ENCODE results near the gene KIF15.
"Not testable (repeated sequence)": the region's sequence is repeated elsewhere in the genome, so short reads cannot be mapped to it uniquely, and the experiment has no call there.

KIF15 gene

DNA sequence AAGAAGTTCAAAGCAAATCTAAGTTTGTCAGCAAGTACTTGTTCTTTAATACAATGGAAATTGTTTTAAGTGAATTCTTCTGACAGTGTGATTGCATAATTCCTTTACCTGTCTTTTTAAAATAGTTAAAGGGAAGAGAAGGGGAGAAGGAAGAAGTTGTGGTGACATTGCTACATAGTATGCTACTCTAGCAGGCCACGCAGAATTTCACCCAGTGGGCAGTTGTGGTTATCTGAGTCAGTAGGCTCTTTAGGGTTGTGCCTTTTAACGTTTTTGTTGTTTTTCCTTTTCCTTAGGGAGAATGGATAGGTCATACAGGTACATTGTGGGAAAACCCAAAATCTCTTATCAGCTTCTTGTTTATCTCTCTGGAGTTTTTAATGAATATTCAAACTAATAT, 40.4 kb downstream of the KIF15 start:
- Mint-ChIP-seq H3K9me3 (no peaks in the 10 kb centered on the region), H3K4me1 (ENCODE audit: low read depth) (no peaks in the 10 kb centered on the region), H3K36me3 (ENCODE audit: low read depth) (peaks cover 68% of the 10 kb centered on the region), H3K27ac (no peak overlapping the region), H3K27me3 (no peaks in the 10 kb centered on the region), H3K4me3 (no peak overlapping the region)

DNA sequence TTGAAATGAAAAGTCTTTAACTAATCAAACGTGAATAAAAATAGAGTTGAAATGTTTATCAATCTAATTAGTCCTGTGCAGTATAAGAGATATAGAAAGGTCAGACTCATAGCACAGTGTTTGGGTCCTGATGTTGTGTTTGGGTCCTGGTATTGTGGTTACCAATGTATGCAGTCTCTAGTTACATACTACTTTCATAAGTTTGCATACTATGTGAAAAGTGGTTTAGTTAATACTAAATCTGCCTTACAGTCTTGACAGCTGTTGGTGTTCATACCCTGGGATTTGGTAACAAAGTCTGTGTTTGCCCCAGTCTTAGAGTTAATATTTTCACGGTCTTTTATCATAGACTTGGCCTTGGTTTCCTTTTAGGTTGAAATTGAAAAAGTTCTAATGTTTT, 41.7 kb downstream of the KIF15 start:
- peaks cover 66% of the 10 kb centered on the region for H3K36me3 Mint-ChIP-seq (ENCODE audit: low read depth)
- no peak overlapping the region for H3K27ac Mint-ChIP-seq
- no peaks in the 10 kb centered on the region for H3K4me1 Mint-ChIP-seq (ENCODE audit: low read depth)
- no peaks in the 10 kb centered on the region for H3K27me3 Mint-ChIP-seq
- H3K4me3 Mint-ChIP-seq, result no peak overlapping the region
- H3K9me3 Mint-ChIP-seq, result no peaks in the 10 kb centered on the region

DNA sequence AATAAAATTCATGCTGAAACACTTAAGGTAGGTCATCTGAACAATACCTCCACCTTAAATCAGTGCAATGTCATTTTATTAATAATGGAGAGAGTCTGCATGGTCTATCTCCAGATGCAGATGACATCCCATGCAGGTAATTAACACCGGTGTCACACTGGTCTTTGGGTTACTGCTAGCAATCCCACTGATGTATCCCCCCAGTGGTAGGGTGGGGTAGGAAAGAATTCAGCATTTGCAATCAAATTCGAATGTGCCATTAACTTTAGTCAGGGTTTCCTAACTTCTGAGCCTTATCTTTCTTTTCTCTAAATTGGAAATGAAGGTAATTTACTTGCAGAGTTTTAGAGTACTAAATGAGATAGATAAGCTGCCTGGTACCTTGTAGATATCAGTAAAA, 44.4 kb downstream of the KIF15 start:
- H3K27ac Mint-ChIP-seq, result no peak overlapping the region
- H3K36me3 Mint-ChIP-seq (ENCODE audit: low read depth), result peaks cover 66% of the 10 kb centered on the region
- no peak overlapping the region for H3K4me3 Mint-ChIP-seq
- no peaks in the 10 kb centered on the region for H3K4me1 Mint-ChIP-seq (ENCODE audit: low read depth)
- H3K9me3 Mint-ChIP-seq, result no peaks in the 10 kb centered on the region
- H3K27me3 Mint-ChIP-seq, result no peaks in the 10 kb centered on the region

DNA sequence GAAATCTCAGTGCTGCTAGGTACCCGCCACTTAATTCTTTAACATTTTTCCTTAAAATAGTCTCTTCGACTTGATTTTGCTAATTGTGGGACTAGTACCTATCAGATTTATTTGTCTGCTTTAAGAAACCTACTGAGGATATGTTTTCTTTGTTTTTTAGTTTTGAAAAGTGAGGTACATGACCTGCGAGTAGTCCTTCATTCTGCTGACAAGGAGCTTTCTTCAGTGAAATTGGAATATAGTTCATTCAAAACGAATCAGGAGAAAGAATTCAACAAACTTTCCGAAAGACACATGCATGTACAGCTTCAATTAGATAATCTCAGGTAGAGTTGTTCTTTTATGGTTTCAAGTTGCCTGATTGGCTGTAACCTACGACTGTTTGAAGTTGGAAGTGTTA, 53.2 kb downstream of the KIF15 start:
- Mint-ChIP-seq H3K36me3 (ENCODE audit: low read depth) (peaks cover 74% of the 10 kb centered on the region), H3K9me3 (no peaks in the 10 kb centered on the region), H3K4me1 (ENCODE audit: low read depth) (no peaks in the 10 kb centered on the region), H3K27ac (no peak overlapping the region), H3K27me3 (no peaks in the 10 kb centered on the region), H3K4me3 (no peak overlapping the region)

DNA sequence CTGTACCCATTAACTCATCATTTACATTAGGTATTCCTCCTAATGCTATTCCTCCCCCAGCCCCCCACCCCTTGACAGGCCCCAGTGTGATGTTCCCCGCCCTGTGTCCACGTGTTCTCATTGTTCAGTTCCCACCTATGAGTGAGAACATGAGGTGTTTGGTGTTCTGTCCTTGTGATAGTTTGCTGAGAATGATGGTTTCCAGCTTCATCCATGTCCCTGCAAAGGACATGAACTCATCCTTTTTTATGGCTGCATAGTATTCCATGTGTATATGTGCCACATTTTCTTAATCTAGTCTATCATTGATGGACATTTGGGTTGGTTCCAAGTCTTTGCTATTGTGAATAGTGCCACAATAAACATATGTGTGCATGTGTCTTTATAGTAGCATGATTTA, 54.7 kb downstream of the KIF15 start:
- not testable (repeated sequence) for H3K27ac Mint-ChIP-seq; H3K4me3 Mint-ChIP-seq; H3K4me1 Mint-ChIP-seq (ENCODE audit: low read depth); H3K27me3 Mint-ChIP-seq; H3K9me3 Mint-ChIP-seq
- peaks cover 71% of the 10 kb centered on the region for H3K36me3 Mint-ChIP-seq (ENCODE audit: low read depth)

DNA sequence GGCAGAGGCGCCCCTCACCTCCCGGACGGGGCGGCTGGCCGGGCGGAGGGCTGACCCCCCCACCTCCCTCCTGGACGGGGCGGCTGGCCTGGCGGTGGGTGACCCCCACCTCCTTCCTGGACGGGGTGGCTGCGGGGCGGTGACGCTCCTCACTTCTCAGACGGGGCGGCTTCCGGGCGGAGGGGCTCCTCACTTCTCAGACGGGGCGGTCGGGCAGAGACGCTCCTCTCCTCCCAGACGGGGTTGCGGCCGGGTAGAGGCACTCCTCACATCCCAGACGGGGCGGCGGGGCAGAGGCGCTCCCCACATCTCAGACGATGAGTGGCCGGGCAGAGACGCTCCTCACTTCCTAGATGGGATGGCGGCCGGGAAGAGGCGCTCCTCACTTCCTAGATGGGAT, 59.6 kb downstream of the KIF15 start:
- H3K4me1 Mint-ChIP-seq (ENCODE audit: low read depth); H3K27me3 Mint-ChIP-seq; H3K27ac Mint-ChIP-seq; H3K4me3 Mint-ChIP-seq; H3K9me3 Mint-ChIP-seq: not testable (repeated sequence)
- H3K36me3 Mint-ChIP-seq (ENCODE audit: low read depth), result peaks cover 78% of the 10 kb centered on the region

DNA sequence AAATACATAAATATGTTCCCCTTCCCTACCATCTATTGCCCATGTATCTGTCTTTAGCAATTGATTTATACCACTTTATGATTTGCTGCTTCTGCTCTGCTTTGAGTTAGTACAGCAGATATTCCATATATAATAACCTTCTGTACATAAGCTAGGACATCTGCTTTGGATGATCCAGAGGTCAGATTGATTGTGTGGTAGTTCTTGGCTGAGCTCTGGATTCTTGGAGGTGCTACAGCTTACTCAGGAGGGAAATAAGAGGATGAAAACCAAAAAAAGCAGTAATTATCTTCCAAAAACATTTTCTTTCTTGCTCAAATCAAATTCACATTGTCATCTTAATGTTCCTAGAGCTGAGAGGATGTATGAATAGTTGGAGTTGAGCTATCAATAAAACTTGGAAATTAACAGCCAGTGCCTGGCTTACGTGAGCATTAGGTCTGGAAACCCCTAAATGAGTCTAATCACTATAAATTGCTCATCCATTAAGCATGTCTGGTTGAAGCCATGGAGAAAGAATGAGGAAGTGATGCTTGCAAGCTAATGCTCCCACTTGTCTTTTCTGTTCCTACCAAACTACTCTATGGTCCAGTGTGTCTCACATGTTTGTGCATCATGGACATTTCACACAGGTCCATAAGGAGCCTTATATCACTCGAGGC, 63.8 kb downstream of the KIF15 start:
- Mint-ChIP-seq H3K9me3 (peaks cover 4% of the 10 kb centered on the region), H3K27me3 (no peaks in the 10 kb centered on the region), H3K4me3 (no peak overlapping the region), H3K4me1 (ENCODE audit: low read depth) (no peaks in the 10 kb centered on the region), H3K36me3 (ENCODE audit: low read depth) (peaks cover 64% of the 10 kb centered on the region), H3K27ac (no peak overlapping the region)

DNA sequence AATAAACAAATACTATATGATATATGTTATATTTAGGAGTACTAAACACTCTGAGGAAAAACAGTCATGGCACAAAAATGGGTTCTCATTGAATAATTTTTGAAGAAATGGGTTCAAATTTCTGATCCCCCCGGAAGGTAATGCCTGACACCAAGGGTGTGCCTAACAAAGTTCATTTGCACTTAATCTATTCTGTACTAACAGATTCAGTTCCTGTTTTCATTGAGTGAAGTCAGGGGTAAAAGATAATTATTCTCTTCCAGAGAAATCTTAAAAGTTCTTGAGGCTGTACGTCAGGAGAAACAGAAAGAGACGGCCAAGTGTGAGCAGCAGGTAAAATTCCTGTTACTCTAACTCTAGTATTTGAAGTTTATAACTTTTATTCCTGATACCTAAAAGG, 65.6 kb downstream of the KIF15 start:
- H3K4me3 Mint-ChIP-seq, result no peak overlapping the region
- H3K9me3 Mint-ChIP-seq, result peaks cover 4% of the 10 kb centered on the region
- peaks cover 72% of the 10 kb centered on the region for H3K36me3 Mint-ChIP-seq (ENCODE audit: low read depth)
- no peaks in the 10 kb centered on the region for H3K4me1 Mint-ChIP-seq (ENCODE audit: low read depth)
- no peak overlapping the region for H3K27ac Mint-ChIP-seq
- H3K27me3 Mint-ChIP-seq, result no peaks in the 10 kb centered on the region

DNA sequence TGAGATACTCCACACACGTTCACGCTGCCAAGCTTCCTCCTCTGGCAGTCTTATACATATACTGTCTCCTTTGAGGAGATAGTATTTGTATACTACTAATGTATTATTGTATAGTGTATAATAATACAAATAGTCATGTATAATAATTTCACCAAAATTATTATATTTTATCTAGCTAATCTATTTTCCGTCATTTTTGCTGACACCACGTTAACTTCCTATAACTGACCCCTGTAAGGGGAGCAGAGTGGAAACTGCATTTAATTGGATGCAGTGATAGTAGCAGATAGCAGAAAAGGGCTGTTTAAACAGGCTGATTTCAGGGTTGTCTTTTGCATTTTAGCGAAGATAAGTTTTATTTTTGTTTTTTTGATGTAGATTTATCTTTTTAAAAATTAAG, 69.6 kb downstream of the KIF15 start:
- peaks cover 63% of the 10 kb centered on the region for H3K36me3 Mint-ChIP-seq (ENCODE audit: low read depth)
- H3K9me3 Mint-ChIP-seq, result peaks cover 5% of the 10 kb centered on the region
- no peak overlapping the region for H3K4me3 Mint-ChIP-seq
- H3K27me3 Mint-ChIP-seq, result no peaks in the 10 kb centered on the region
- H3K4me1 Mint-ChIP-seq (ENCODE audit: low read depth), result no peaks in the 10 kb centered on the region
- no peak overlapping the region for H3K27ac Mint-ChIP-seq

DNA sequence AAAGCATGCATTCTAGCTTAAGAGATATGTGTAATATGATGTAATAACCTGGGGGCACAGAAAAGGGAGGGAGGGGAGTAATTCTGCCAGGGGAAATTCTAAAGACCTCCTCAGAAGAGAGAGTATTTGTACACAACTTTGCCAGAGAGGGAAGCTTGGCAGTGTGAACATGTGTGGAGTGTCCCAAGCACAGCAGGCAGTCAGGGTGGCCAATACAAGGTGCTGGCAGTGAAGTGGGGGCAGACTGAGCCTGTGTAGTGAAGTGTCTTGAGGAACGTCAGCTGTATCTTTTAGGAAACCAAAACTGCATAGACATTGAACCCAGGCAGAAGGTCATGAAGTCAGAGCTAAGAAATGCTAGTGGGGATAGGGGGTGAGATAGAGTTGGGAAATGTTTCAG, 70.4 kb downstream of the KIF15 start:
- Mint-ChIP-seq H3K9me3 (peaks cover 11% of the 10 kb centered on the region), H3K4me1 (ENCODE audit: low read depth) (no peaks in the 10 kb centered on the region), H3K27me3 (no peaks in the 10 kb centered on the region), H3K4me3 (no peak overlapping the region), H3K36me3 (ENCODE audit: low read depth) (peaks cover 63% of the 10 kb centered on the region), H3K27ac (no peak overlapping the region)

DNA sequence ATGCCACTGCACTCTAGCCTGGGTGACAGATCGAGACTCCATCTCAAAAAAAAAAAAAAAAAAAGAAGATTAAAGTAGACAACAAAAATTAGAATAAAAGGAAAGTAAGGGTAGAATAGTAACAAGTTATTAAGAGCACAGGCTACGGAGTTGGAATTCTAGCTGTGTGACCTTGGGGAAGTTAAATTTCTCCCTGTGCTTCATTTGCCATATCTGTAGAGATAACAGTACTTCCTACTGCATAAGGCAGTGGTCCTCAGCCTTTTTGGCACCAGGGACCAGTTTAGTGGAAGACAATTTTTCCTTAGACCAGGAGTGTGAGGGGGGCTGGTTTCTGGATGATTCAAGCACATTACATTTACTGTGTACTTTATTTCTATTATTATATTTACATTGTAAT, 71.4 kb downstream of the KIF15 start:
- Mint-ChIP-seq H3K36me3 (ENCODE audit: low read depth) (peaks cover 63% of the 10 kb centered on the region), H3K9me3 (peaks cover 11% of the 10 kb centered on the region), H3K4me1 (ENCODE audit: low read depth) (no peaks in the 10 kb centered on the region), H3K27me3 (no peaks in the 10 kb centered on the region), H3K27ac (no peak overlapping the region), H3K4me3 (no peak overlapping the region)

DNA sequence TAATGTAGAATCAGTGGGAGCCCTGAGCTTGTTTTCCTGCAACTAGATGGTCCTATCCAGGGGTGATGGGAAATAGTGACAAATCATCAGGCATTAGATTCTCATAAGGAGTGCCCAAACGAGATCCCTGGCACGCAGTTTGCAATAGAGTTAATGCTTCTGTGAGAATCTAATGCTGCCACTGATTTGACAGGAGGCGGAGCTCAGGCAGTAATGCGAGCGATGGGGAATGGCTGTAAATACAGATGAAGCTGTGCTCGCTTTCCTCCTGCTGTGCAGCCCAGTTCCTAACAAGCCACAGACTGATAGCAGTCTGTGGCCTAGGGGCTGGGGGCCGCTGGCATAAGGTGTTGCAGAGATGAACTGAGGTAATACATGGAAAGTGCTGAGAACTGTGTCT, 71.8 kb downstream of the KIF15 start:
- Mint-ChIP-seq H3K27ac (no peak overlapping the region), H3K4me3 (no peak overlapping the region), H3K9me3 (peaks cover 11% of the 10 kb centered on the region), H3K27me3 (no peaks in the 10 kb centered on the region), H3K36me3 (ENCODE audit: low read depth) (peaks cover 66% of the 10 kb centered on the region), H3K4me1 (ENCODE audit: low read depth) (no peaks in the 10 kb centered on the region)

DNA sequence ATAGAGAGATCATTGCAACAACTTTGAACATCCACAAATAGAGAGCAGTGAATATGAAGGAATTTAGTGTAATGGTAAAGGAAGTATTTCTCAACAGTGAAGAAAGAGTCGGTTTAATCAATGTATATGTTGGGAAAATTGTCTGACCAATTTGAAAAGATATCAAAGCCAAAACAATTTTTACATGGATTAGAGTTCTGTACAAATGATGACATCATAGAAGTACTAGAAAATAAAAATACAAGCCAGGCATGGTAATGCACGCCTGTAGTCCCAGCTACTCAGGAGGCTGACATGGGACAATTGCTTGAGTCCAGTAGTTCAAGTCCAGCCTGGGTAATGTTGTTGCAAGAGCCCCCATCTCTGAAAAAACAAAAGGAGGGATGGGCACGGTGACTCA, 74.1 kb downstream of the KIF15 start:
- H3K4me1 Mint-ChIP-seq (ENCODE audit: low read depth), result no peaks in the 10 kb centered on the region
- no peak overlapping the region for H3K4me3 Mint-ChIP-seq
- no peak overlapping the region for H3K27ac Mint-ChIP-seq
- H3K27me3 Mint-ChIP-seq, result no peaks in the 10 kb centered on the region
- peaks cover 11% of the 10 kb centered on the region for H3K9me3 Mint-ChIP-seq
- H3K36me3 Mint-ChIP-seq (ENCODE audit: low read depth), result peaks cover 73% of the 10 kb centered on the region

DNA sequence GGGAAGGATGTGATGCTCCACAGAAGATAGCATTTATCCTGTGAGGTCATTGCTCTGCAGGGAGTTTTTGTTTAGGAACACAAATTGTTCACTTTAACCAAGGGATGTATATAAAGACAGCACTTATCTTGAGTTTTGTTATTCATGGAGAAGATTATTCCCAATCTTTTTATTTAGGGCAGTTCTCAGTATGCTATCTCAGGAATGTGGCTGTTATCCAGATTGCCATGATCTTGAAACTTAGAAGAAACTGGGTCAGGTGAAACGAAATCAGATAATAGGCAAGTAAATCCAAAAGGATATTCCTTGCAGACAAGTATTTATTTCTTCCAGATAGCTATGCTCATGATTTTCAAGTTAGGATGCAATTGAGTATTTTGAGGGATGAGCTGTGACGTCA, 80.8 kb downstream of the KIF15 start:
- Mint-ChIP-seq H3K9me3 (no peaks in the 10 kb centered on the region), H3K4me1 (ENCODE audit: low read depth) (no peaks in the 10 kb centered on the region), H3K4me3 (no peak overlapping the region), H3K36me3 (ENCODE audit: low read depth) (peaks cover 81% of the 10 kb centered on the region), H3K27me3 (no peaks in the 10 kb centered on the region), H3K27ac (no peak overlapping the region)

DNA sequence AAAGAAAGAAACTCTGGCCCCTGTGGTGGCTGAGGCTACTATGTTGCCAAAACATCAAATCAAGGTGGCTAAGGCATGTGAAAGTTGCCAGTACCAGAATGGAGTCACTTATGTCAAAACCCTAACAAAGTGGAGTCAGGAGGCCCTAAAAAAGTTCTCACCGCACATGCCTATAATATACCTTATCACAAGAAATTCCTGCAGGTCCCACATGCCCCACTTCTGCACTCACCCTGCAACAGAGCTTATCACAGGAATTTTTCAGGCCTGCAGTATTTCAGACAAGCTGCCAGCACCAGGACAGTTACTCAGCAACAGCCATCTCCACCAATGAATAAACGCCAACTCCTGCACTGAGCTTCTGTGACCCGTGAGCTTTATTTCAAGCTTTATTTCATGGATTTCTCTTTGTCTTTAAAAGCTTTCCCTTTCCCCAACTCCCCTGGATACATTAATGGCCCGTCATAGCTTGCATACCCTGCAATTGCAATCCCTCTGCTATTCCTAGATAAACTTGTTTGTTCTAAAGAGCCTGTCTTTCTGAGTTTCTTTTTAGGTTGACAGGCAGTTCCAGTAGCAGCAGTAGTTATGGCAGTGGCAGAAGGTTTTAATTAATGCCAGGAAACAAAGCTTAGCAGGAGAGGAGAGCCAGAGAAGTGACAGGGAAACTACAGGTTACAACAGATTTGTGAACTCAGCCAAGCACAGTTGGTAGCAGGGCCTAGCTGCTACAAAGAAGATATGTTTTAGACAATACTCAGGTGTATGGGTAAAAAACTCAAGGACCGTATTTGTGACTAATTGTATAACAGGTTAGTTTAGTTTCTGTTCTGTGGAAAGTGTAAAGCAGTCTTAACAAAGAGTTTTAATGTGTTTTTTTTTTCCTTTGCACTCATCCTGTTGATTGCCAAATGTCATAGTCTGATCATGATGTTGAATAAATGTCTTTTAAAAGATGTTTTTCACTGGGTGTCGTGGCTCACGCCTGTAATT, 84.2 kb downstream of the KIF15 start:
- Mint-ChIP-seq H3K27ac (no peak overlapping the region), H3K27me3 (no peaks in the 10 kb centered on the region), H3K4me3 (no peak overlapping the region), H3K4me1 (ENCODE audit: low read depth) (no peaks in the 10 kb centered on the region), H3K9me3 (no peaks in the 10 kb centered on the region), H3K36me3 (ENCODE audit: low read depth) (peaks cover 61% of the 10 kb centered on the region)

Measured in stimulated activated naive CD8-positive, alpha-beta T cell treated with anti-CD3 and anti-CD28 coated beads, Interleukin-15, Interleukin-2, amounts not matched to agents 100 ng/mL and 50 ng/mL, for 24 hours (primary cell).